ENCODE measurements around the gene MBD6. TPM values are rescaled to one million over a fixed set of nuclear protein-coding genes. Genes with fewer than 3 reads are reported as not detected.

Gene MBD6
- total and polyA plus RNA-seq, 2 of the 8 experiments (the other 6 are each of a cell fraction or from before 2014, with no cell fraction given) = 3.9 to 32.3 TPM

GRCh38 chr12:57550641-57551549, 28.3 kb downstream of the MBD6 start:
- H2BK20ac ChIP-seq (ENCODE audit: low read length) = no peak overlapping the region
- H3K36me3 ChIP-seq (ENCODE audit: control insufficient read depth in 2 of 4, insufficient read depth in 4 of 4, low read length in 3 of 4) = no peaks in the 10 kb centered on the region; a peak in 1 of 8 replicates
- H3K4ac ChIP-seq (replicated peaks; ENCODE audit: insufficient read length, low read depth, low read length) = no peak overlapping the region
- peaks cover 3 to 41% of the 10 kb centered on the region in 2 experiments; a peak in 3 of 4 replicates for H3K79me2 ChIP-seq (ENCODE audit: control insufficient read depth in 1 of 2, insufficient read depth in 2 of 2, low read length in 2 of 2)
- no peak overlapping the region for H4K5ac ChIP-seq (ENCODE audit: insufficient read length, low read depth, low read length)
- H3K18ac ChIP-seq (ENCODE audit: extremely low read depth, low read length) = no peak overlapping the region
- ChIA-PET POLR2A (ENCODE audit: partially characterized antibody) (interaction anchor here (1.3 to 2.4 kb wide), 3 partner anchors 25 to 31 kb away, joined by 3 to 9 read pairs (median 3); partner anchors contain the start of gene DDIT3), CTCF (ENCODE audit: partially characterized antibody) (interaction anchor here (0.6 to 3.1 kb wide), 3 partner anchors 12 to 185 kb away, joined by 3 to 26 read pairs (median 3); no protein-coding TSS in a partner anchor)
- no peak overlapping the region for H2BK15ac ChIP-seq (ENCODE audit: low read length)
- peaks cover 19% of the 10 kb centered on the region for H3K23me2 ChIP-seq (ENCODE audit: low read depth, low read length)
- no peak overlapping the region for H3K56ac ChIP-seq (replicated peaks; ENCODE audit: insufficient read length, low read depth, low read length)
- no peaks in the 10 kb centered on the region for H3K9me3 ChIP-seq (ENCODE audit: insufficient read depth in 2 of 2, low read depth in 1 of 2, low read length in 1 of 2)
- no peak for DNase-seq (ENCODE audit: low read depth in 1 of 2, low spot score in 2 of 2)
- no peak overlapping the region for H2AK5ac ChIP-seq (ENCODE audit: low read depth, low read length)
- H2BK120ac ChIP-seq (replicated peaks; ENCODE audit: low read depth, low read length) = no peak overlapping the region
- no peak overlapping the region for H2BK5ac ChIP-seq (ENCODE audit: low read depth, low read length)
- peaks cover 9 to 12% of the 10 kb centered on the region in 2 experiments for H4K20me1 ChIP-seq (replicated peaks in 1 of 2; ENCODE audit: control insufficient read depth in 1 of 2, insufficient read depth in 2 of 2, low read length in 2 of 2)
- H3K27me3 ChIP-seq (replicated peaks in 1 of 4; ENCODE audit: control insufficient read depth in 3 of 4, extremely low read depth in 1 of 4, insufficient read depth in 3 of 4, low read length in 3 of 4) = peaks cover 0 to 5% (median 3%) of the 10 kb centered on the region in 4 experiments; a peak in 2 of 7 replicates
- no peak overlapping the region for H4K91ac ChIP-seq (replicated peaks; ENCODE audit: insufficient read length, low read length)
- peak overlapping the region; percentile 69 to 77 for H3K4me2 ChIP-seq (ENCODE audit: insufficient read depth in 1 of 2, low read depth in 2 of 2, low read length in 2 of 2)
- H3K4me3 ChIP-seq (ENCODE audit: extremely low read depth in 1 of 4, insufficient read depth in 2 of 4, low read depth in 3 of 4, low read length in 4 of 4) = peak overlapping the region; percentile 75 to 96 (median 96)
- H2BK12ac ChIP-seq (ENCODE audit: low read depth, low read length) = no peak overlapping the region
- no peak overlapping the region for H3K23ac ChIP-seq (ENCODE audit: insufficient read length)
- H3K27ac ChIP-seq (ENCODE audit: low read depth, low read length) = no peak overlapping the region
- FAIRE-seq = no peak
- peaks cover 9 to 26% (median 11%) of the 10 kb centered on the region in 4 experiments; a peak in 6 of 7 replicates for H3K4me1 ChIP-seq (replicated peaks in 1 of 4; ENCODE audit: control insufficient read depth in 3 of 4, insufficient read depth in 4 of 4, low read length in 3 of 4)
- no peak overlapping the region for H3K14ac ChIP-seq (ENCODE audit: insufficient read length)
- no peak overlapping the region for H2AFZ ChIP-seq (ENCODE audit: low read length)
- 23% methylated on average over 7 of the region's 7 CpGs; no CpG with 5 or more reads in 1 of the 2 experiments for WGBS, 2 experiments (ENCODE audit: extremely low coverage in 1 of 2, insufficient coverage in 1 of 2, insufficient read length in 1 of 2, insufficient replicate concordance in 2 of 2, low coverage in 1 of 2, low lambda C conversion rate in 2 of 2, missing lambda C conversion rate in 1 of 2)
- H3K9ac ChIP-seq (replicated peaks in 1 of 4; ENCODE audit: extremely low read depth in 1 of 4, low read depth in 3 of 4, low read length in 3 of 4) = peak overlapping the region in 1 of 4 experiments; percentile 58; a peak in 1 of 7 replicates
- H3K79me1 ChIP-seq (ENCODE audit: low read depth, low read length) = peaks cover 12% of the 10 kb centered on the region
- no peak for TF ChIP-seq CEBPB (IDR thresholded peaks at IDR 0.05; ENCODE audit: low read depth, low read length)
- no peak for TF ChIP-seq BRCA1 (IDR thresholded peaks at IDR 0.05; ENCODE audit: low read depth, low read length)
- TF ChIP-seq CHD1 (IDR thresholded peaks at IDR 0.05; ENCODE audit: low read depth, low read length) = no peak
- no peak for TF ChIP-seq POLR2AphosphoS5 (IDR thresholded peaks at IDR 0.05; ENCODE audit: low read depth, low read length)
- no peak for TF ChIP-seq GTF2F1 (IDR thresholded peaks at IDR 0.05; ENCODE audit: borderline replicate concordance, low read depth, low read length)
- H4K8ac ChIP-seq (ENCODE audit: extremely low read depth, insufficient read depth, low read length) = no peak overlapping the region

All from H1 (cell line).